Measurements from ENCODE around the gene MLLT1.

MLLT1 gene

DNA sequence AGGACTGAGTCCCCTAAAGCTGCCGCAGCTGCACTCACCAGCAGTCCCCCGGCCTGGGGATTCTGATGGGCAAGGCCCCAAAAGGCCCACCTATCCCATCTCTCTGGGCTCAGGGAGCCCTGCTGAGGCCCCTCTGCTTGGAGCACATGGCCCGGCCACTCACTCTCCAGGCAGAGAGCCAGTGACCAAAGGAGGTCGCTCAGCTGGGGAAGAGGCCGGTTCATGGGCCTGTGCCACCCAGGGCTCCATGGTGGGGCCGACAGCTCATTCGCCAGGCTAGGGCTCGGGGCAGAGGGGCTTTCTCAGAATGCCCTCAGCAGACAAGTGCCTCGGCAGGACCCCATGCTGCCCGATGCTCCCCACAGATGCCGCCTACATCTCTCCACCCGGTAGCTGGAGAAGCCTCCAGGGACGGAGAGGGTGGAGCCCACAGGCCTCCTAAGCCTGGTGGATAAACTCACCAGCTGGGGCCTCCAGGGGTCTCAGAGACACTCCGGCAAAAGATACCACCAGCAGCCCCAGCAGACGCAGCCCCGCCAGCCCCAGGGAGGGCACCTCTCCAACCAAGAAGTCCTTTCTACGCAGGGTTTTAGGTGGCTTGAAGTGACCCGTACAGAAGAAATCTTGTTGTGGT lies 54.4 kb downstream of the MLLT1 start:
- DNase-seq: no peak
- no peaks in the 10 kb centered on the region for H3K9me3 ChIP-seq (ENCODE audit: severe bottlenecking)
- H3K4me3 ChIP-seq (ENCODE audit: low read depth, low read length): no peak overlapping the region
- peaks cover 80% of the 10 kb centered on the region for H3K36me3 ChIP-seq
- H3K27me3 ChIP-seq (ENCODE audit: insufficient read depth, low read depth, severe bottlenecking): no peaks in the 10 kb centered on the region
- TF ChIP-seq, protein P1, sequence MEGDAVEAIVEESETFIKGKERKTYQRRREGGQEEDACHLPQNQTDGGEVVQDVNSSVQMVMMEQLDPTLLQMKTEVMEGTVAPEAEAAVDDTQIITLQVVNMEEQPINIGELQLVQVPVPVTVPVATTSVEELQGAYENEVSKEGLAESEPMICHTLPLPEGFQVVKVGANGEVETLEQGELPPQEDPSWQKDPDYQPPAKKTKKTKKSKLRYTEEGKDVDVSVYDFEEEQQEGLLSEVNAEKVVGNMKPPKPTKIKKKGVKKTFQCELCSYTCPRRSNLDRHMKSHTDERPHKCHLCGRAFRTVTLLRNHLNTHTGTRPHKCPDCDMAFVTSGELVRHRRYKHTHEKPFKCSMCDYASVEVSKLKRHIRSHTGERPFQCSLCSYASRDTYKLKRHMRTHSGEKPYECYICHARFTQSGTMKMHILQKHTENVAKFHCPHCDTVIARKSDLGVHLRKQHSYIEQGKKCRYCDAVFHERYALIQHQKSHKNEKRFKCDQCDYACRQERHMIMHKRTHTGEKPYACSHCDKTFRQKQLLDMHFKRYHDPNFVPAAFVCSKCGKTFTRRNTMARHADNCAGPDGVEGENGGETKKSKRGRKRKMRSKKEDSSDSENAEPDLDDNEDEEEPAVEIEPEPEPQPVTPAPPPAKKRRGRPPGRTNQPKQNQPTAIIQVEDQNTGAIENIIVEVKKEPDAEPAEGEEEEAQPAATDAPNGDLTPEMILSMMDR (IDR thresholded peaks at IDR 0.05; ENCODE audit: low read depth, low read length): no peak
- no peak overlapping the region for H3K27ac ChIP-seq

- peaks cover 80% of the 10 kb centered on the region for H3K36me3 ChIP-seq
- H3K27ac ChIP-seq: no peak overlapping the region
- TF ChIP-seq, protein P1 (IDR thresholded peaks at IDR 0.05; ENCODE audit: low read depth, low read length): no peak
- H3K4me3 ChIP-seq (ENCODE audit: low read depth, low read length): no peak overlapping the region
- no peaks in the 10 kb centered on the region for H3K27me3 ChIP-seq (ENCODE audit: insufficient read depth, low read depth, severe bottlenecking)
- DNase-seq: no peak
- H3K9me3 ChIP-seq (ENCODE audit: severe bottlenecking): no peaks in the 10 kb centered on the region
Measured at GRCh38 chr19:6224308-6224675, 55.5 kb downstream of the MLLT1 start.

- DNase-seq: no peak
- no peak overlapping the region for H3K27ac ChIP-seq
- TF ChIP-seq, protein P1 (IDR thresholded peaks at IDR 0.05; ENCODE audit: low read depth, low read length): no peak
- H3K27me3 ChIP-seq (ENCODE audit: insufficient read depth, low read depth, severe bottlenecking): no peaks in the 10 kb centered on the region
- H3K36me3 ChIP-seq: peaks cover 78% of the 10 kb centered on the region
- no peaks in the 10 kb centered on the region for H3K9me3 ChIP-seq (ENCODE audit: severe bottlenecking)
- H3K4me3 ChIP-seq (ENCODE audit: low read depth, low read length): no peak overlapping the region
Measured at GRCh38 chr19:6223461-6224307, 56.1 kb downstream of the MLLT1 start.

DNA sequence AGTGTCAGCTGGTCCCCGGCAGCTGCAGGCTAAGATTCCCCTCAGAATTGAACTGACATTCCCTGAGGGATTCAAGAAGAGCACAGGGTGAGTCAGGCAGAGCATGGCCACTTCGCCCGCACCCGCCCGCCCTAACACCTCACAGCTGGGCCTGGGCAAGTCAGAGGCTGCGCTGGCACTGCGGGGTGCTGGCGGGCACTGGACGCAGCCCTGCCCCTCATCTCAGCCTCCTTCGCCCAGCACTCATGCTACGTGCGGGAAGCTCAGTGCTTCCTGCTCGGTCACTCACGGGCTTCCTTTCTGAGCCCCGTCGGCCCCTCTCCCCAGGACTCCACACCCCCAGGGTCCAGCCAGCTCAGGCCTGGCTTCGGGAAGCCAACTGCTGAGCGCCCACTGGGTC lies 56.9 kb downstream of the MLLT1 start:
- H3K27me3 ChIP-seq (ENCODE audit: insufficient read depth, low read depth, severe bottlenecking): no peaks in the 10 kb centered on the region
- no peak overlapping the region for H3K4me3 ChIP-seq (ENCODE audit: low read depth, low read length)
- DNase-seq: no peak
- H3K9me3 ChIP-seq (ENCODE audit: severe bottlenecking): no peaks in the 10 kb centered on the region
- TF ChIP-seq, protein P1 (IDR thresholded peaks at IDR 0.05; ENCODE audit: low read depth, low read length): no peak
- H3K36me3 ChIP-seq: peaks cover 83% of the 10 kb centered on the region
- H3K27ac ChIP-seq: no peak overlapping the region

- peaks cover 76% of the 10 kb centered on the region for H3K36me3 ChIP-seq
- H3K27ac ChIP-seq: no peak overlapping the region
- no peak overlapping the region for H3K4me3 ChIP-seq (ENCODE audit: low read depth, low read length)
- no peaks in the 10 kb centered on the region for H3K9me3 ChIP-seq (ENCODE audit: severe bottlenecking)
- no peak for DNase-seq
- no peaks in the 10 kb centered on the region for H3K27me3 ChIP-seq (ENCODE audit: insufficient read depth, low read depth, severe bottlenecking)
- TF ChIP-seq, protein P1 (IDR thresholded peaks at IDR 0.05; ENCODE audit: low read depth, low read length): no peak
Measured at GRCh38 chr19:6221878-6222746, 57.7 kb downstream of the MLLT1 start.

Data from WERI-Rb-1 (cell line).